Activated CD8-positive, alpha-beta memory T cell treated with anti-CD3 and anti-CD28 coated beads, Interleukin-2, amount 50 U/mL, for 4 hours (primary cell): ENCODE data around the gene KITLG.
"Not testable (repeated sequence)": the region's sequence is repeated elsewhere in the genome, so short reads cannot be mapped to it uniquely, and the experiment has no call there.

ENCODE experiments used
- DNase-seq: peaks from one replicate; pipeline ENCODE4 v3.0.0-alpha.2; 2020

The KITLG gene

DNA sequence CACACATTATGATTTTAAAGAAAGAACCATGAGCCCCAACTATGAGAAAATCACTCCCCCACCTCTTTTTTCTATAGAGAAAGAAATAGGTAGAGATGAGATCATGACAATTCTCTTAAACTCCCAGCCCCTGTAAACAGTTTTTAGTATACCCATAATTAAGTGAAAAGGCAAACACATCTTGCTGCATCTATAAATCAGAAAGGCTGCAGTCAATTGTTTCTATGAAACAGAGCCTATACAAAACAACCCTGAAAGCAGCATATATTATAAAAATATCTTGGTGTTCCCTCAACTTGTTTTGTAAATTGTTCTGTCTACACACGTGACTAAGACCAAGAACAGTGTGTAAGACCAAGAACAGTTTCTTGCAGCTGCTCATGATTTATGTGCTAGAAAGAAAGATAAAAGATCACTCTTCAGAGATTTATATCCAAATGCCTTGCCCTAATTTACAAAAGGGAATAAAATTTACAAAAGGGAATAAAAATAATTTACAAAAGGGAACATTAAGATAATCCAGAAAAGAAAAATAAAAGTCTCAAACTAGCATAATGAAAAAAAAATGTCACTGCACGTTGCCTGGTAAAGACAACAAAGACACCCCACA, 4.8 kb downstream of the KITLG start:
- no peak for DNase-seq

DNA sequence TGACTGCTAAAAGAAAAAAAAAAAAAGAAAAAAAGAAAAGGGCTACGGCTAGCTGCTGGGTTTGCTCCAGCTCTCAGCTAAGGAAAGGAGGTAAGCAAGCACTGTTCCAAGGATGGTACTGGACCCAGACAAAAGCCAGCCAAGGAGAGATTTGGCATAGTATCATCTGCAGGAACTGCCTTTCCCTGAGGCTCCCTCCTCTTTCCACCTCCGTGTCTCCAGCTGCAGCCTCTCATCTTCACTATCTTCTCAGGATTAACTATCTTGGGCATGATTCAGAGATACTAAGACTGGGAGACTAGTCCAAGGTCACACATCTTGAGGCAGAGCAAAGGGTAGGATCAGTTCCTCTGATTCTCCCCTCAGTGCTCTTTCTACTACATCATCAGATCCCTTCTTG, 6.0 kb downstream of the KITLG start:
- DNase-seq, result no peak

GRCh38 chr12:88573583-88573982, 6.7 kb downstream of the KITLG start:
- no peak for DNase-seq

DNA sequence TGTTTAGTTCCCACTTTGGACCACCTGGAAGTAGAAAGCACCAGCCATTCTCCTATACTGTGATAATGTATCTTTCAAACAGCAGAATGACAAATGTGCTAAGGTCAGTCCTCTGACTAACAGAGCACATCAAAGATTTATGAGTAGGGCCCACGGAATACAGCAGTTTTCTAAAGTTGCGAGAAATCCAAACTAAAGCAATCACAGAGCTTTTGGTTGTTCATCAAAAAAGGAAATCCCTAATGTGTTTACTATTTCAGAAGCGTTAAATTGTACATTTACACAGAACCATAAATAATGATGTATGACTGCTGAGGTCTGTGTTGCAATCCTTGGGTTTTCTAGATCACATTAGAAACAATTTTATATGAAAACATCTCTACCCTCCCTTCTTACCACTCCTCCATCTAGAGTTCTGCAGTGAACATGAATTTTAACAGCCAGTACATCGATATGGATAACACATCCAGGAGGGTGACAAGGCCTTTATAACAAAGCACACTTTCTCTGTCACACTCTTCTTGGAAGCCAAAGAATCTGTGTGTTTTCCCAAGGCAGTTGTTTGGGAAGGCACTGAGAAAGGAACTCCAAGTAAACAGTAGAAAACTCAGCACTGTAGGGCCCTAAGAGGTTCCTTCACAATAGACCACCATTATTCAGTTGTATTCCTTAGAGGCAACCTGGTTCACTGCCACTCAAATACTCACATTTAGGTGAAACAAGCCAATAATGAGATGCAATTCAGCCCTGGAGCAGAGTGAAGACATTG, 7.3 kb downstream of the KITLG start:
- no peak for DNase-seq

GRCh38 chr12:88571543-88571942, 8.7 kb downstream of the KITLG start:
- DNase-seq, result no peak

- no peak for DNase-seq
Observed at GRCh38 chr12:88570103-88570502, 10.2 kb downstream of the KITLG start.

- DNase-seq, result no peak
Observed at GRCh38 chr12:88566430-88566829, 13.8 kb downstream of the KITLG start.

DNA sequence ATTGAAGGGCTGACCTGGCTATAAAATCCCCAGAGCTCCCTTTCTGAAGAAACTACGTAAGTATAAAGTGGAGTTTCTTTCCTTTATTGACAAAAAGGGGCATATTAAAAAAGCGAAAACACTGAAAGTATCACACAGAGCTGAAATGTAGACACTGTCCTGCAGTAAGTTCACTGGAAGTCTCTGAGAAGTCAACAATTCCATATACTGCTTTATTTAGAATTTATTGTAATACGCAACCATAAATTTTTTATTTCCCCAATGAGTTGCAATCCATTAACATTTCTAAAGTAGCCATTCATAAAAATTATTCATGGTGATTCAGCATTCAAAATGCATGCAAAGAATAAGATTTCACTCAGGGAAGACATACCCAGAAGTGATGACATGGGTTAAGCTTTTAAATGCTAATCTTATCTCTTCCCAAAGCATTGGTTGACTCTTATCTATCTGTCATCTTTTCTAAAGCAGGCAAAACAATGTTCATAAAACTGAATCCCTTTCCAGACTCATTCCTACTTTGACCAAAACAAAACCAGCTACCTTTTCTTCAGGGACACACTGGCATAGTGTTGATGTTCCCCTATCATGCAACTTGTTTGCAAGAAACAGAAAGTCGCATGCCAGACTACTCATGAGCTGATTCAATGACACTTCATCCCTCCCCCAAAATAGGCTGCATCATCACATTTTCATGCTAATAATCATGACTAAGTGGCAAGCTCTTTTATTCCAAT, 17.3 kb downstream of the KITLG start:
- no peak for DNase-seq

GRCh38 chr12:88562151-88562550, 18.1 kb downstream of the KITLG start:
- no peak for DNase-seq

DNA sequence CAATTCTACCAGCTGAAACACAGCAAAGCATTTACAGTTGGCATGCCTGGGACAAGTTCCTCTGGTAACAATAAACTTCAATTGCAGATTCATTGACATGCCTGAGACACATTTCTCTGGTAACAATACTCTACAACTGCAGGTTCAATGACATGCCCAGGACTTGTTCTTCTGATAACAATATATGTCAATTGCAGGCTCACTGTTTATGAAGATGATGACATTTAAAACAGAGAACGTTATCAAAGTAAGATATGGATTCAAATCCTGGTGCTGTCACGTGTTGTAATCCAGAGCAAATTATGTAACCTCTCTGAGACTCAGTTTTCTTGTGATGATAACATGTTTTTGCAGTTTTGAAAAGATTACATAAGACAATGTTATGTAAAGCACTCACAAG, 20.5 kb downstream of the KITLG start:
- DNase-seq, result no peak

GRCh38 chr12:88559199-88559598, 21.1 kb downstream of the KITLG start:
- no peak for DNase-seq

DNA sequence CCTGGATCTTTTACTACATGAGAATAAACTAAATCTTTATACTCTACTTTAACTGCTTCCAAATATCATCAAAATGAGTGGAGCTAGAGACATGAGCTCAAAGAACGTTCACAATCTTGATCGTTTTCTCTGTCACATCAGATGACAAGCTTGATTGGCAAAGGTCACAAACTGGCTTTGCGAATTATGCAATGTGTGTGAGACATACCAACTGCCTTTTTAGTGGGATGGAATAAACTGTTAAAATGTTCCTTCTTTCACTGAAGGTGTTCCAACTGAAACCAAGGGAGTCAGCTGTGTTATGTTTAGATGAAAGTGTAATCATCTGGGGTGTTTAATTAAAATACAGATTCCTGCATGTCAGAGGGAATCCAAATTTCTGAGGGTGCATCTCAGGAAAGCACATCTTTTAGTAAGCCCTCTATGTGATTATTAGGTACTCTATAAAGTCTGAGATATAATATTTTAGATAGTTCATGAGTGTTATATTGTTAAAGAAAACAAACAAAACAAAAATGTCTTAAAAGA, 21.9 kb downstream of the KITLG start:
- DNase-seq, result no peak

- no peak for DNase-seq
Observed at GRCh38 chr12:88556213-88556774, 24.0 kb downstream of the KITLG start.

DNA sequence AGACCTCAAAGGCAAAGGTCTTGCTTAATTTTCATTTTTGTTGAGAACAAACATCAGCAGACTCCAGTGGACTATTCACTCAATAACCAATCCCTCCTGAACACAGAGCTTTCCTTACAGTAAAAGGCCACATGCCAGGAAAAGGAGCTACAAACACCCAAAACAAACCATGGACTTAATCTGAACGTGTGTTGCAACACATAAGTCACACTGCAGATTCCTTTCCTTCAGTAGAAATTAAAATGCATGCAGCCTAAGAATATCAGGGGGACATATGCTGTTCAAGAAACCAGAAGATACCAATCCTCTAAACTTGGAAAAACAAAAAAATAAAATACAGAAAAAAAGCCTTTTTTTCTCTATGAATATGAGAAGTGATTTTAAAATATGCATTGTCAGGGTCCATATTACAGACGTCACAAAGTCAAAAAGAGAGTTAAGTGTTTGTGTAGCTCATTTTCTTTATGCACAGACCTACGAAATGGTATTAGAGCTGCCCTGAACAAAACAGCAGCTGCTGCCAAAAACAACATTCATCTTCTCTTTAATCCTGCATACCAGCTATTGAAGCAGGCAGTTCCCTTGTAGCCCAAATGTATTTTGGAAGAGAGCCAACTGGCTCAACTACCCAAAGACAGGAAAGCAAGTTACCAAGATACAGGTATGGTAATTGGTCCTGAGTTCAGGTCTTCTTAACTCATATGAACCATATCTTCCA, 26.2 kb downstream of the KITLG start:
- no peak for DNase-seq

- no peak for DNase-seq
Observed at GRCh38 chr12:88552610-88553079, 27.6 kb downstream of the KITLG start.

DNA sequence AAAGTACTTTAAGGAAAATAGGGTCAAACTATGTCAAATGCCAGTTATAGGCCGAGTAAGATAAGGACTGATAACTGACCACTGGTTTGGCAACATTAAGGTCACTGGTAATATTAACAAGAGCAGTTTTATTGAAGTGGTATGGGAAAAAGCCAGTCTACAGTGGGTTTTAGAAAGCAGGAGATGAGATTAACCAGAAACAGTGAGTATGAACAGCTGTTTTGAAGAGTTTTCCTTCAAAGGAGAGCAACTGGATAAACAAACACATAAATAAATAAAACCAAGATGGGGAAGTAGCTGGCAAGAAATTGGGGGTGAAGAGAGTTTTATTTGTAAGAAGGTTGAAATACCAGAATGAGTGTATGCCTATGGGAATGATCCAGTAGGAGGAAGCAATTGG, 30.3 kb downstream of the KITLG start:
- no peak for DNase-seq

DNA sequence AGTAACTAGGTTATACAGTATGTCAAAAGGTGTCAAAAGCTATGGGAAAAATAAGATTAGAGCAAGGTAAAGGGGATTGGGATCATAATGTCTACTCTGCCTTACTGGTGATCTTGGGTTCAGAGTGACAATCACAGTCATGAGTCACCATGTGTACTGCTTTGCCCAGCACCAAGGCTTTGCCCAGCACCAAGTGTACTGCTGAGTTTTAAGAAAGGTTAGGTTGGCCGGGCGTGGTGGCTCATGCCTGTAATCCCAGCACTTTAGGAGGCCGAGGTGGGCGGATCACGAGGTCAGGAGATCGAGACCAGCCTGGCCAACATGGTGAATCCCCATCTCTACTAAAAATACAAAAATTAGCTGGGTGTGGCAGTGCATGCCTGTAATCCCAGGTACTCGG, 32.3 kb downstream of the KITLG start:
- DNase-seq, result not testable (repeated sequence)

DNA sequence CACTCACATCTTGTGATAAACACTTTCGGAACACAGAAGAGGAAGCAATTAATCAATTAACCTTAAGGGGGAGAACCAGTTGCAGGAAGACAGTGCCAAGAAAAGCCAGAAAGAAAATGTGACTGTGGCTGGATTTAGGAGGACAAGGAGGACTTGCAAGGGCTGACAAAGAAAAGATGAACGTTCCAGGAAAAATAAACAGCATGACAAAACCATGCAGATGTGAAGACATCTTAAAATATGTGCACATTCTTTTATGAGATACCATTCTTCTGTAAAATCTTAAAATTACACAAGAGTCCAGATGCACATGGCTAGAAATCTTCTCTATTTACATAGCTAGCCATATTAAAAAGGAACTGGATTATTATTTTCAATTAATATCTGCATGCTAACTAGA, 33.4 kb downstream of the KITLG start:
- DNase-seq, result no peak

DNA sequence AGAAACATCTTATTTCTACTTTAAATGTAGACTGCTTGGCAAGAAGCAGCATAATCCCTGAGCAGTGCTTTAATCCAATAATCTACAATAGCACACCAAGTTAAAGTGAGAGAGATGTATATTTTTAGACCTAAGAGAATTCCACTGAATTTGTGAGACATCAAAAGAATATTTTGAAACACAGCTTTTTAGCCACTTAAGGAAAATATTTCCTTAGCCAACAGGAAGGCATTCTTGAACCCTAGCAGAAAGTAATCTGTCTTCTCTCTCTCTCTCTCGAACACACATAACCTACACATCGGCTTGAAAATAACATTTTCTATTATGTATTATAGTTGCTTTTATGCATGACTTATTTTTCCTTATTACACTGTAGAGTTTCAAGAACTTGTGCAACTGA, 34.0 kb downstream of the KITLG start:
- DNase-seq, result no peak

DNA sequence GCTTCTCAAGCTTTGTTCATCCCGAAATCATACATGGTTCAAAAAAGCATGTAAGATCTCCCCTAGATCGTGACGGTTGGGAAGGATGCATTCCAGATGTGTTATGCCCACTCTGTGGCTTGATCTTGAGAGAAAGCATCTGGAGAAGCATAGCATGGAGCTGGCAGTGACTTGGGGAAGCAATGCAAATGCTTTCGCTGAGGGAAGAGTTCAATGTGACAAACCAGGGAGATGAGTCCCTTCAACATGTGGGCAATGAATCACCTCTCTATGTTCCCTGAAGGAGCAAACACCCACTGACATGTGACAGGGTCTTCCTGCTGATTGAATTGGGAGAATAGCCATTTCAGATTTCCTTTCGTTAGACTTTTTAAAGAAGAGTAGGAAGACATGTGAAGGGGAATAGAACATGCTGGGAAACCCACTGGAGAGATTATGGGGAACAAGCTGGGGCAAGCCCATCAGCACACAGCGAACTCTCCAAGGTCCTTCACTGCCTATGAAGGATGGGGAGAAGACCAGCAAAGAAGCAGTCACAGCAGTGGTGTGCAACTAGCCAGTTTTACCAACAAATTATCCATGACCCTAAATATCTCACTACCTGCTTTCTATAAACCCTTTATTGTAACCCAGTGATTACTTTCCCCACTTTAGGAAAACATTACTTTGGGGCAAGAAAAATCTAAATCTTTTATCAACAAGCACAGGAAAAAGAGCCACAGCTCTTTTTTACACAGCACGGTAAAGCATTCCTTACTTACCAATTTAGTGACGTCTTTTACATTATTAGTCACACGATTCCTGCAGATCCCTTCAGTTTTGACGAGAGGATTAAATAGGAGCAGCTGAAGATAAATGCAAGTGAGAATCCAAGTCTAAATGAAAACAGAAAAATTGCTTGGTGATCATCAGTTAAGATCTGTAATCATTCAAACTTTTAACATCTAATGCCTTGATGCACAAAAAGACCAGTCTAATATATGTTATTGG, 35.0 kb downstream of the KITLG start:
- DNase-seq, result no peak

DNA sequence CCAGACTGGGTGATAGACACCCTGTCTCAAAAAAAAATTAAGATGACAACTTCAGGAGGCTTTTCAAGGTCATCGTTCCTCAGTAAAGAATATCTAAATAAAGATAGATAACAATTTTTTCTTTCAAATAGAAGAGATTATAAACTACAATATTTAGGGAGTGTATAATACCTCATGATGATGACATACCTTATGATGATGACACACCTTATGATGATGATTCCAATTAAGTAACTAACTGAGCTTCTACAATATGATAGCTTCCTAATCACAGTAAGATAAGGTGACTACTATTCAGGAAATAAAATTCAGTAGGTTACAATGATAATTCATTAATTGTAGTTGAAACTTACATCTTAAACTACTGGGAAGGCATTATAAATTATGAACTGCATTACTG, 40.4 kb downstream of the KITLG start:
- DNase-seq, result no peak
